Ovary (tissue), 9 donors: Measurements from ENCODE around the gene OPCML. TPM values are rescaled to one million over a fixed set of nuclear protein-coding genes. Genes with fewer than 3 reads are reported as not detected.

ENCODE experiments used
- DNase-seq, 5 donors: peaks; one replicate each; pipeline ENCODE4 v3.0.0-alpha.2; 2019 to 2020
- H3K27ac ChIP-seq, 2 donors: fragments of 200-600 bp; one replicate each; pipeline versions ENCODE4 v1.5.1 to v1.8.0; 2019 to 2022
- H3K27me3 ChIP-seq: fragments of 200-600 bp; one replicate; pipeline ENCODE4 v1.8.0; 2022
- H3K36me3 ChIP-seq: fragments of 200-600 bp; sonication (generic); one replicate; pipeline ENCODE4 v1.5.1; 2019
- H3K4me1 ChIP-seq: one replicate; pipeline ENCODE4 v1.8.1; 2013; ENCODE audit warnings: mild to moderate bottlenecking, moderate library complexity; ENCODE audit not compliant: insufficient read depth
- H3K4me3 ChIP-seq: fragments of 200-600 bp; sonication (generic); one replicate; pipeline ENCODE4 v1.5.1; 2017
- H3K9me3 ChIP-seq, 2 donors: fragments of 200-600 bp in 1 of 2; sonication (generic) in 1 of 2; one replicate each; pipeline versions ENCODE4 v1.5.1 to v1.8.1; 2013 to 2019; ENCODE audit warnings: mild to moderate bottlenecking in 1 of 2, moderate library complexity in 1 of 2
- EP300 ChIP-seq: sonication (generic); formaldehyde crosslinking; IDR thresholded peaks from one replicate; pipeline ENCODE4 v1.6.1; 2017; ENCODE audit warnings: antibody characterized with exemption
- POLR2A ChIP-seq: fragments of 450-650 bp; IDR thresholded peaks from one replicate; pipeline ENCODE4 v1.6.1; 2017; ENCODE audit warnings: antibody characterized with exemption, mild to moderate bottlenecking, moderate library complexity
- WGBS, 3 donors: extraction: QIAGEN DNeasy Blood & Tissue Kit in 1 of 3; methylation state at CpG; one replicate each; pipeline versions ENCODE4 v1.1.5 to v1.1.7; 2013 to 2017; 5-methylcytosine and 5-hydroxymethylcytosine counted together
- intact Hi-C, 4 donors: fragments of 100-400 bp; cut with DNase I; formaldehyde crosslinking; loops; one replicate each; pipeline versions ENCODE4 v1.11.0 to v1.15.1; 2022 to 2023
- polyA plus RNA-seq, 2 donors: library from polyadenylated mRNA; stranded (reverse); fragments of 200-250 nt in 1 of 2; fragments of 350-450 nt in 1 of 2; fragmentation: Illumina TruSeq in 1 of 2; extraction: RNeasy Lipid Tissue Mini Kit (QIAGEN cat#74804) in 1 of 2; gene quantifications; one replicate each; pipeline ENCODE4 v1.2.3, GENCODE V29; 2013 to 2014
- total RNA-seq, 7 donors: library from RNA; depleted of rRNA in 2 of 7; stranded (reverse); fragments of >200 nt in 2 of 7; fragmentation: NEBNext Ultra II Directional in 3 of 7; extraction: Animal tissue kit (Norgen Biotek cat#: 25700) in 3 of 7; gene quantifications; one replicate each; pipeline versions ENCODE4 v1.1.0 to v1.2.4, GENCODE V29; 2016 to 2023
- TF ChIP-seq, protein P1 (sequence below), 3 donors: fragments of 450-650 bp in 2 of 3; fragments of 200-600 bp in 1 of 3; IDR thresholded peaks; one replicate each; pipeline versions ENCODE4 v1.5.1 to v1.8.0; 2016 to 2022; ENCODE audit warnings: antibody characterized with exemption in 3 of 3, mild to moderate bottlenecking in 1 of 3
- donor health status: DM: no; HTN: no; CAD: no; lungs with moderate emphysema.
- donor health status: DM: no; HTN: no; CAD: no.
- donor health status: Bipolar disorder and iron deficiency.
- donor health status: DM: yes; HTN: yes; CAD: no.
- donor health status: DM: no; HTN: no; CAD: no.
- donor health status: DM: yes; HTN: yes; CAD: no.

Gene OPCML
- total and polyA plus RNA-seq, 9 donors: under 0.01 to 2.8 (median 0.32) TPM; not detected in 2

DNA sequence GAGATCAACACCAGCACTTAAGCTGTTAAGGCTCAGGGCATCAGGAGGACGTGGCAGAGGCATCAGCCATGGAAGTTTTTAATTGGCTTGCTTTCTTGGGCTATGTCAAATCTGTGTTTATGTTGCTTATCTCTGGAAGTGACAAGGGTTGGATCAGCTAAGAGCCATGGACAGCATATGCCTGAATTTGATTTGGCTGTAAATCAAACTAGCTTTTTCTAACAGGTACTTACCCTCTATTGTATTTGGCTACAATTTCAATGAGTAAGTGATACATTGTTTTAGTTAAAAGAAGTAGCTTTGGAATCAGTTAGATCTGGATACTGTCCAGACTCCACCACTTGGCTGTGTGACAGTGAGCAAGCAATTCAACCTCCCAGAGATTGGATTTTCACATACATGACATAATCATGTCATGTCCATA lies 936.6 kb downstream of the OPCML start:
- DNase-seq: no peak
- intact Hi-C loops: no loop called here
- no peaks in the 10 kb centered on the region for H3K4me1 ChIP-seq
- H3K27ac ChIP-seq: no peak overlapping the region
- no peaks in the 10 kb centered on the region for H3K36me3 ChIP-seq
- TF ChIP-seq POLR2A: no peak
- TF ChIP-seq, protein P1, sequence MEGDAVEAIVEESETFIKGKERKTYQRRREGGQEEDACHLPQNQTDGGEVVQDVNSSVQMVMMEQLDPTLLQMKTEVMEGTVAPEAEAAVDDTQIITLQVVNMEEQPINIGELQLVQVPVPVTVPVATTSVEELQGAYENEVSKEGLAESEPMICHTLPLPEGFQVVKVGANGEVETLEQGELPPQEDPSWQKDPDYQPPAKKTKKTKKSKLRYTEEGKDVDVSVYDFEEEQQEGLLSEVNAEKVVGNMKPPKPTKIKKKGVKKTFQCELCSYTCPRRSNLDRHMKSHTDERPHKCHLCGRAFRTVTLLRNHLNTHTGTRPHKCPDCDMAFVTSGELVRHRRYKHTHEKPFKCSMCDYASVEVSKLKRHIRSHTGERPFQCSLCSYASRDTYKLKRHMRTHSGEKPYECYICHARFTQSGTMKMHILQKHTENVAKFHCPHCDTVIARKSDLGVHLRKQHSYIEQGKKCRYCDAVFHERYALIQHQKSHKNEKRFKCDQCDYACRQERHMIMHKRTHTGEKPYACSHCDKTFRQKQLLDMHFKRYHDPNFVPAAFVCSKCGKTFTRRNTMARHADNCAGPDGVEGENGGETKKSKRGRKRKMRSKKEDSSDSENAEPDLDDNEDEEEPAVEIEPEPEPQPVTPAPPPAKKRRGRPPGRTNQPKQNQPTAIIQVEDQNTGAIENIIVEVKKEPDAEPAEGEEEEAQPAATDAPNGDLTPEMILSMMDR (IDR thresholded peaks at IDR 0.05): no peak
- TF ChIP-seq EP300: no peak
- 4 to 13% (median 5%) methylated on average over 1 of the region's 1 CpG for WGBS, 3 donors
- H3K9me3 ChIP-seq: no peaks in the 10 kb centered on the region
- H3K27me3 ChIP-seq: no peaks in the 10 kb centered on the region
- H3K4me3 ChIP-seq: no peak overlapping the region

DNA sequence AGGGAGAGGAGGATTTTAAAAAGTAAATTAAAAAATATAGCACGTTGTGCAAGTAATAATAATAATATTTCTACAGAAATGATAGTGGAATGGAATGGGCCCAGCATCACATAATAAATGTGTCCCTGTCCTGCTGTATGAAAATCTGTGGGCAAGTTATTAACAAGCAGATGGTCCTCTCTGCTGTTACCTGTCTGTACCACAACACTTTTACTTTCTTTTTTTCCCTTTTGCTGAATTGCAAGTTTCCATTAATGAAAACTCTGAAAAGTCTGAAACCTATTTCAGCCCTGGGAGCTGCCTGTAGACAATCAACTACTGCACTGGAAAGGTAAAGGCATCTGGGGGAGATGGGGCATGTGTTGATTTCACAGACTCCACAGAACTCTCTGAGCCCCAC lies 937.1 kb downstream of the OPCML start:
- Histone ChIP-seq H3K36me3 (no peaks in the 10 kb centered on the region), H3K9me3 (no peaks in the 10 kb centered on the region), H3K27me3 (no peaks in the 10 kb centered on the region), H3K27ac (no peak overlapping the region), H3K4me1 (no peaks in the 10 kb centered on the region), H3K4me3 (no peak overlapping the region)
- 22 to 47% (median 22%) methylated on average over 1 of the region's 1 CpG for WGBS, 3 donors
- TF ChIP-seq, protein P1 (IDR thresholded peaks at IDR 0.05): no peak
- TF ChIP-seq POLR2A (no peak), EP300 (no peak)
- intact Hi-C loops: no loop called here
- DNase-seq: no peak

DNA sequence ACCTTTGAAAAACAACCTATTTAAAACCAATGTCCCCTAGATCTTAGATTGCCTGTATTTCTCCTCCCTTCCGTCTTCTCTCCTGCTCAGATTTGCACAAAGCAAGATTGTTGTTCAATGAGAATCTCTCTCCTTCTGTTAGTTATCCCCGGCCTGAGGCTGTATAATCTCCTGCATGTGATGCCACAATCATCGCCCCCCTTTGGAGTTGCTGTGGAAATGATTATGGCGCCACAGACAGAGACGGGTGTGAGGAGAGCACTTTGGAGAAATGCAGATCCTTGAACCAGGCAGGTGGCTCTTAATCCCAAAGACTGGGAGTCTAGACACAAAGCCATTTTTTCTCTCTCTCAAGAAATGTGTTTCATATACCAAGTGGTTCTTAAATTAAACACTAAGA lies 941.3 kb downstream of the OPCML start:
- Histone ChIP-seq H3K27me3 (no peaks in the 10 kb centered on the region), H3K4me3 (no peak overlapping the region), H3K9me3 (no peaks in the 10 kb centered on the region), H3K4me1 (no peaks in the 10 kb centered on the region), H3K36me3 (no peaks in the 10 kb centered on the region), H3K27ac (no peak overlapping the region)
- TF ChIP-seq, protein P1 (IDR thresholded peaks at IDR 0.05): no peak
- no peak for TF ChIP-seq EP300
- no peak for TF ChIP-seq POLR2A
- intact Hi-C loops: no loop called here
- no peak for DNase-seq
- 93 to 96% (median 94%) methylated on average over 5 of the region's 5 CpGs for WGBS, 3 donors

DNA sequence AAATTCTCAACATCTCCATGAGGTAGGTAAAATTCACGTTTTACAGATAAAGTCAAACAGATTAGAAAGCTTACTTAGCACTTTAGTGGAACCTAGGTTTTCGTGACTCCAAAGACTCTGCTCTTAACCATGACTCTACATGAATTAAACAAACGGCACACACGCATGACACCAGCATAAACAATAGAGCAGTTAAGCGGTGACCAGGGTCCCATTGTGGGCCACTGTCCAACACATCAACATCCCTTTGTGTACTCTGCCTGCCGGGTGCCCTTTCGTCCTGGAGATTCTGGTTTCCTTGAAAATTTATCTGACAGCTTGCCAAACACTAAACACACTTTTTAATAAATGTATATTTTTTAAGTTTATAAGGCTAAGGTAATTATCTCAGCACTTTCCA lies 941.7 kb downstream of the OPCML start:
- 81 to 84% (median 82%) methylated on average over 7 of the region's 7 CpGs for WGBS, 3 donors
- DNase-seq: no peak
- Histone ChIP-seq H3K27ac (no peak overlapping the region), H3K4me3 (no peak overlapping the region), H3K36me3 (no peaks in the 10 kb centered on the region), H3K4me1 (no peaks in the 10 kb centered on the region), H3K9me3 (no peaks in the 10 kb centered on the region), H3K27me3 (no peaks in the 10 kb centered on the region)
- intact Hi-C loops: no loop called here
- TF ChIP-seq POLR2A (no peak), EP300 (no peak)
- TF ChIP-seq, protein P1 (IDR thresholded peaks at IDR 0.05): no peak

DNA sequence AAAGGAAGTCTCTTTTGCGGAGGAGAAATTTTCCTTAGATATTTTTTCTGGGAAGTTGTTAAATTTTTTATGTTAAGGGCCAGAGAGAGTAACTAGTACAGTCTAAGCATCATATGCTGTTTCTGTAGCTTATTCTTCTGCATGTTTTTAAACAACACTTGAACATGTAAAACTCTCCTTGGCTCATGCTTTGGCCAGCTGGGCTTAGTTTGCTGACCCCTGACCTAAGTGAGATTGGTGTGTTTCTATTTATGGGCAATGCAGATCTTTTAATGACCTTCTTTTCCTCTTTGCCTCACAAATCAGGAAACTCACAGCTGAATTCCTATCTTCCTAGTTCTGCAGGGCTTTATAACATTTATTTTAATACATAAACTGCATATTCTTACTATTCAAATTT lies 942.5 kb downstream of the OPCML start:
- no peak for TF ChIP-seq POLR2A
- no peak for TF ChIP-seq EP300
- TF ChIP-seq, protein P1 (IDR thresholded peaks at IDR 0.05): no peak
- DNase-seq: no peak
- Histone ChIP-seq H3K36me3 (no peaks in the 10 kb centered on the region), H3K27me3 (no peaks in the 10 kb centered on the region), H3K4me1 (no peaks in the 10 kb centered on the region), H3K27ac (no peak overlapping the region), H3K4me3 (no peak overlapping the region), H3K9me3 (no peaks in the 10 kb centered on the region)
- intact Hi-C loops: no loop called here
- 3 to 15% (median 9%) methylated on average over 1 of the region's 1 CpG for WGBS, 3 donors
